Measurements from ENCODE around the gene POU2F1.

Gene POU2F1

GRCh38 chr1:167430134-167430848 is 209.6 kb downstream of the POU2F1 start:
- peak; percentile 31 for DNase-seq

- peak; percentile 47 for DNase-seq
Measured at GRCh38 chr1:167430849-167431242, 210.2 kb downstream of the POU2F1 start.

GRCh38 chr1:167431261-167431908 is 210.7 kb downstream of the POU2F1 start:
- peak; percentile 47 for DNase-seq

- no peak for DNase-seq
Measured at GRCh38 chr1:167431909-167432650, 211.4 kb downstream of the POU2F1 start.

DNA sequence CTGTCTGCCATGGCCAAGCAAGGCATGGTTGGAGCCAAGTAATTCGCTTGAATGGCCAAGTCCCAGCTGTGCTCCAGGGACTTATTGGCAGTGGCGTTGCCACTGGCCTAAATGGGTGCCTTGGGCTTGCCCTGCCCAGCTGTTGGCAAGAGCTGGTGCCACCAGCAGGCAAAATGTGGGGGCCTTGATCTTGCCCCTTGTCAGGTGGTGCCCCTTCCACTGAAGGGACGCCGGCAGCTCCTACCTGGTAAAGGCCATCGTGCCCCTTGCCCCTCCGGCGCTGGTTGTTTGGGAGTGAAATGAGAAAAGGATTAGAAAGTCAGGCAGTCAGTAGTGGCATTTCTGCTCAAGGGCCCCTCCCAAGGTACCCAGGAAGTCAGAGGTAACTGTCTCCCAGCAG is 212.1 kb downstream of the POU2F1 start:
- no peak for DNase-seq

- DNase-seq, result no peak
Measured at GRCh38 chr1:167433884-167434283, 213.2 kb downstream of the POU2F1 start.

GRCh38 chr1:167434306-167434705 is 213.6 kb downstream of the POU2F1 start:
- no peak for DNase-seq

GRCh38 chr1:167435484-167435883 is 214.8 kb downstream of the POU2F1 start:
- no peak for DNase-seq

DNA sequence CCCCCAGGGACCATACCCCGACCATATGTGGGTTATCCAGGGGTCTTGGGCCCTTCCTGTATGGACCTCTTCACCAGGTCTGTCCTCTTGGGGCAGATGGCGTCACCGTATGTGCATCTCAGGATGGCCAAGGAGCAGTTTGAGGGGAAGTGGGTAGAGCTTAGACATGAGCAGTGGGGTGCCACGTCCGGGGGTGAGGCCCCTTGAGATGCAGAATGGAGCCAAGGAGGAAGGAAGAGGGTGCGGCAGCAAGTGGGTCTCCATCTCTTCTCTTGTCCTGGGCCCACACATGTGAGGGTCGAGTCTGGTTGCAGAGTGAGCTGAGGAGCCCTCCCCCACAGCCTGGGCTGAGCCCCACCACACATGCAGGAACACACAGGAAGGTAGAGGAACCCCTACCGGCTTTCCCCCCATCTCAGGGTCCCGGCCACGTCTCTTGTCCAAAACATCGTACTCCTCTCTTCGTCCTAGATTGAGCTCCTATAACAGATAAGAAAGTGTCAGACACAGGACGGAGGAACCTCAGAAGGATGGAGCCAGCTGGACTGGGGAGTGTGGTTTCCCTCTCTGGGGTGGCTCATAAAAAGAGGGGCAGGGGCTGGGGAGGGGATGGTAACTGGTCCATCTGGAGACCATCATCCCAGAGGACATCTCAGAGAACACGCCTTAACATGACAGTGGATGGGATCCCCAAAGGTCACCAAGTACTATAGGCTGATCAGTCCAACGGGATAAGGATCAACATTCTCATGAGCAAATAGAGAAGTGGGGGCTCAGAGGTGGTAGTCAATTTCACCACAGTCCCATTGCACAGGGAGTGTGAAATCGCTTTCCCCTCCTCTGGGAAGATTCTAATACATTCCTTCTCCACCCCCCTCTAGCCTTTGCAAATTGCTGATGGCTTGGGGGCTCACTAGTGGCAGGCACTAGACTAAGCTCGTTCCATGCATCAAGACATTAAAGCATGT is 217.8 kb downstream of the POU2F1 start:
- no peak for DNase-seq

- DNase-seq, result peak; percentile 88
Measured at GRCh38 chr1:167439301-167439988, 218.8 kb downstream of the POU2F1 start.

DNA sequence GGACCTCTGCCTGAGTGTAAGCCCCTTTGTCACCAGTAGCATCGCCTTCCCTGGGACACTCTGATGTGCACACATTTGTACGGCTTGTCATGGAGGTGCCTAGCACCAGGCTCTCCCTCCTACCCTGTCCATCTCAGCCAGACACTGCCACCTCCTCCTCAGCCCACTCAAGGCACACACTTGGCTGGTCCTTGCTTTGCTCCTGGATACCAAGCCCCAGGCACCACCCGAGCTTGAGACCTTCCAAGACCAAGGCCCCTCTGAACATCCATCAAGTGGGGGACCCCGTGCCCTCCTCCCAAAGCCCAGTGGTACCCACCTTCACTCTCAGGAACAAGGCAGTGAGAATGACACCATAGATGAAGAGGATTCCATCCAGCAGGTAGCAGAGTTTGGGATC is 219.7 kb downstream of the POU2F1 start:
- no peak for DNase-seq

- no peak for DNase-seq
Measured at GRCh38 chr1:167440776-167441175, 220.1 kb downstream of the POU2F1 start.

DNA sequence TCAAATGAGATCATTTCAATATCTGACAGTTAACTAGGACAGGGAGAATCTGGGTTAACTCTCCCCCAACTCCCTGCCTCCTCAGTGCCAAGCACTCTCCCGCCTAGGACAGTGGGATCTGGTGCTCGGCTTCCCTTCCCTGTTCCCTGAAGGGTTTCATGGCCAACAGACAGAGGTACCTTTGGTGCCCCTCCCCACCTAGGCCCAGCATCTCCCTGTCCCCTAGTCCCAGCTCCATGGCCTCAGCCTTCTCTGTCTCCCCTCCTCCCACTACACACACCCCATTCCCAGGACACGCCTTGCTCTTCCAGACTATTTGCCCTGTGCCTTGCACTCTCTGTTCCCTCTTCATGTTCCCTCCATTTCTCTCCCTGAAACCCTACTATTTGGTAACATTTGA is 220.5 kb downstream of the POU2F1 start:
- no peak for DNase-seq

- DNase-seq, result peak; percentile 80
Measured at GRCh38 chr1:167442142-167442848, 221.6 kb downstream of the POU2F1 start.

DNA sequence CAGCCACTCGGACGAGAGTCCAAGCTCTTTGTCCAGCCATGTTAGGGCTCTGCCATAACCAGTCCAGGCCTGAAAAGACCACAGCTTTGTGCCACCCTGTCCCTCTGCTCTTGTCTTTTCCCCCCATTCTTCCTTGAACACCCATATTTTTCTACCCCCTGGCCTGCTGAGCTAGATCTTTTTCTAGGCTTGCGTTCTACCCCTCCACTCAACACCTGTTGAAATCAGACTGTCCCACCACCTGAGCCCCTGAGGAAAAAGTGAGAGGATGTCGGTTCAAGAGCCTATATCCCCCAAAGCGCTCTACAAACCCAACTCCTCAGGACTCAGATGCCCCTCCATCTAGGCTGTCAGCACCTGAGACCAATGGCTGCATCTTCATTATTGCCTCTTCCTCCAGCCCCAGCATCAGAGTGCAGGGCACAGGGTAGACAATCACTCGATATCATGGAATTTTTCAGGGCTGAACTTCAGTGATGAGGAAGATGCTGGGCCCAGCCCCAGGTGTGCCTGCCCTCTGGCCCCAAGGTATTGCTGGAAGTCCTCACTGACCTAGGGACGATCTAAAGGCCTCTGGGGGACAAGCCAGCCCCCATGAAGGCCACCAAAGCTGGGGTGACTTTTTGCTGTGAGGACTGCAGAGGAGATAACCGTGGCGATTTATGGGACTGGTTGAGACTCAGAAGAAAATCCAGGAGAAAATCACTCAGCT is 222.3 kb downstream of the POU2F1 start:
- DNase-seq, result no peak

- no peak for DNase-seq
Measured at GRCh38 chr1:167443757-167444156, 223.1 kb downstream of the POU2F1 start.

DNA sequence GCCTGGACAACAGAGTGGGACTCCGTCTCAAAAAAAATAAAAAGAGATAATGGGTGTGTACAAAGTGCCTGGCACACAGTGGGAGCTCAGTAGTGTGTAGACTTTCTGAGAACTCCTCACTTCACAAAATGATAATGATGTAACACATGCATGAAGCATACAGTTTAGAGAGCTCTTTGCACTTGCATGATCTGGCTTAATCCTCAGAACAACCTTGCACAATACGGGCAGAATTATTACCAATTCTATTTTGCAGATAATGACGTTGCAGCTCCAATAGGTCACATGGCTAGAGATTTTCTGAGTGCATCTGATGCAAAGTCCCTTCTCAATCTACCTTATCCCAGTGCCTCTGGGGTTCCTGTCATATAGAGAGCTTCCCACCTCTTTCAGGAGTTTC is 226.3 kb downstream of the POU2F1 start:
- DNase-seq, result no peak

GRCh38 chr1:167447521-167448136 is 226.9 kb downstream of the POU2F1 start:
- no peak for DNase-seq

DNA sequence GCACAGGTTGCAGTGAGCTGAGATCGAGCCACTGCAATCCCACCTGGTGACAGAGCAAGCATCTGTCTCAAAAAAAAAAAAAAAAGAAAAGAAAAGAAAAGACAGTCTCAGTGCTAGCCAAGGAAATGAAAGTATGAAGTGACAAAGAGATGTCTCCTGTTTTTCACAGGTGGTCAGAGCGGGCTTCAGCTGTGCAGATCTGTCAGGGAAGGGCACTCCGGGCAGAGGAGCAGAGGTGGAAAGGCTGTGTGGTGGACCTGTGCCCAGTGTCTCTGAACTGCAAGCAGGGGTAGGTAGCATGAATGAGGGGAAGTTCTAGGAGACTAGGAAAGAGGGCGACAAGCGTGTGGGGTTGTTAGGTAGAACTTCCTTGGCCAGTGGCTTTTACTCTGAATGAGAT is 230.2 kb downstream of the POU2F1 start:
- DNase-seq, result no peak

- DNase-seq, result no peak
Measured at GRCh38 chr1:167452483-167452882, 231.8 kb downstream of the POU2F1 start.
